K562 (cell line): ENCODE results near the gene COX7A1. TPM values are rescaled to one million over a fixed set of nuclear protein-coding genes. Genes with fewer than 3 reads are reported as not detected.

Source experiments
- ARID3B ChIP-seq: fragments of 250-450 bp; sonication (Bioruptor Pico); IDR thresholded peaks from 2 replicates; pipeline ENCODE4 v1.4.0; 2020; ENCODE audit warnings: borderline replicate concordance
- CREB3L1 ChIP-seq: fragments of 450-650 bp; IDR thresholded peaks from 2 replicates; pipeline ENCODE4 v1.6.1; 2014; ENCODE audit warnings: low read depth, mild to moderate bottlenecking, moderate library complexity, borderline replicate concordance
- FIP1L1 ChIP-seq: fragments of 200-400 bp; formaldehyde crosslinking; IDR thresholded peaks from 2 replicates; pipeline ENCODE4 v1.6.1; 2018; ENCODE audit warnings: mild to moderate bottlenecking, low read depth, low read length; ENCODE audit not compliant: poor library complexity, severe bottlenecking
- FOXA1 ChIP-seq: fragments of 450-650 bp; IDR thresholded peaks from 2 replicates; pipeline ENCODE4 v1.6.1; 2016; ENCODE audit warnings: mild to moderate bottlenecking, borderline replicate concordance
- HDAC8 ChIP-seq: fragments of 450-650 bp; IDR thresholded peaks from 2 replicates; pipeline ENCODE4 v1.6.1; 2016; ENCODE audit warnings: mild to moderate bottlenecking, missing genetic modification characterization, moderate library complexity, missing compliant biosample characterization
- HLTF ChIP-seq: fragments of 450-650 bp; IDR thresholded peaks from 2 replicates; pipeline ENCODE4 v1.6.1; 2016
- IRF2 ChIP-seq: sonication (generic); formaldehyde crosslinking; IDR thresholded peaks from 2 replicates; pipeline ENCODE4 v1.8.1; 2022; ENCODE audit warnings: mild to moderate bottlenecking, missing genetic modification reagents
- KDM4B ChIP-seq, 2 experiments: fragments of 450-650 bp in 1 of 2; sonication (generic) in 1 of 2; IDR thresholded peaks; 2 replicates each; pipeline ENCODE4 v1.6.1; 2016 to 2017; ENCODE audit warnings: borderline replicate concordance in 2 of 2, antibody characterized with exemption in 1 of 2, low read depth in 1 of 2, mild to moderate bottlenecking in 1 of 2
- MEIS2 ChIP-seq: fragments of 450-650 bp; IDR thresholded peaks from 2 replicates; pipeline ENCODE4 v1.6.1; 2014; ENCODE audit warnings: mild to moderate bottlenecking; ENCODE audit not compliant: partially characterized antibody
- MITF ChIP-seq: IDR thresholded peaks from 2 replicates; pipeline ENCODE4 v1.6.1; 2014; ENCODE audit warnings: antibody characterized with exemption
- MTA2 ChIP-seq: fragments of 450-650 bp; IDR thresholded peaks from 2 replicates; pipeline ENCODE4 v1.6.1; 2016; ENCODE audit warnings: low read depth
- MTF1 ChIP-seq: fragments of 250-450 bp; sonication (Bioruptor Pico); IDR thresholded peaks from 2 replicates; pipeline ENCODE4 v1.9.0; 2021; ENCODE audit warnings: moderate library complexity, mild to moderate bottlenecking, inconsistent platforms, borderline replicate concordance
- POLR2A ChIP-seq: fragments of 450-650 bp; conservative IDR thresholded peaks from 2 replicates; pipeline ENCODE4 v1.6.1; 2016
- SMAD3 ChIP-seq: fragments of 450-650 bp; formaldehyde crosslinking; conservative IDR thresholded peaks from 2 replicates; pipeline ENCODE4 v1.4.0; 2020; ENCODE audit warnings: mild to moderate bottlenecking
- SREBF1 ChIP-seq: fragments of 150-350 bp; IDR thresholded peaks from 2 replicates; pipeline ENCODE4 v1.6.1; 2014; ENCODE audit warnings: antibody characterized with exemption, low read depth, low read length, borderline replicate concordance
- SRSF9 ChIP-seq: fragments of 200-400 bp; formaldehyde crosslinking; IDR thresholded peaks from 2 replicates; pipeline ENCODE4 v1.6.1; 2017; ENCODE audit warnings: low read depth, low read length, borderline replicate concordance
- TAL1 ChIP-seq: fragments of 450-650 bp; IDR thresholded peaks from 2 replicates; pipeline ENCODE4 v1.6.1; 2016; ENCODE audit warnings: mild to moderate bottlenecking
- ZKSCAN8 ChIP-seq: fragments of 200-800 bp; sonication (Bioruptor generic); IDR thresholded peaks from 2 replicates; pipeline ENCODE4 v1.6.1; 2016; ENCODE audit warnings: missing genetic modification characterization, missing compliant biosample characterization
- ZNF280A ChIP-seq: fragments of 450-650 bp; IDR thresholded peaks from 2 replicates; pipeline ENCODE4 v1.6.1; 2018; ENCODE audit warnings: mild to moderate bottlenecking, low read depth; ENCODE audit not compliant: partially characterized antibody
- ZNF395 ChIP-seq: fragments of 200-800 bp; sonication (Bioruptor generic); IDR thresholded peaks from 2 replicates; pipeline ENCODE4 v1.6.1; 2017; ENCODE audit warnings: missing genetic modification characterization, missing compliant biosample characterization
- ZNF431 ChIP-seq: sonication (generic); formaldehyde crosslinking; IDR thresholded peaks from 2 replicates; pipeline ENCODE4 v1.8.0; 2022; ENCODE audit warnings: mild to moderate bottlenecking, missing genetic modification reagents
- polyA plus RNA-seq, 8 experiments: library from polyadenylated mRNA; depleted of rRNA in 4 of 8; stranded (reverse) in 5 of 8; unstranded in 3 of 8; fragments of >200 nt; fragmentation: Nextera tagmentation in 2 of 8; fragmentation: Illumina TruSeq in 1 of 8; extraction: Ambion mirVana in 2 of 8; extraction: Trizol in 1 of 8; gene quantifications; 2 replicates each; pipeline versions ENCODE4 v1.2.1 to v1.2.3, GENCODE V29; 2011 to 2014; ENCODE audit warnings: inconsistent platforms in 1 of 8, missing spikeins in 1 of 8
- total RNA-seq, 7 experiments: library from RNA; depleted of rRNA in 6 of 7; stranded (reverse); fragments of >200 nt in 6 of 7; fragmentation: Illumina TruSeq in 2 of 7; extraction: Trizol in 2 of 7; gene quantifications; 2 replicates each; pipeline versions ENCODE4 v1.2.1 to v1.2.3, GENCODE V29; 2011 to 2021; ENCODE audit warnings: low replicate concordance in 1 of 7

COX7A1 gene
- total and polyA plus RNA-seq, 9 of the 15 experiments (the other 6 are each of a cell fraction or from before 2014, with no cell fraction given), result 0.08 TPM; not detected in 8

GRCh38 chr19:36139473-36140303, 12.6 kb downstream of the COX7A1 start, which contains the start of gene CAPNS1 (continued):
- peak; percentile 67 for TF ChIP-seq CREB3L1
- no peak for TF ChIP-seq ZNF431 (CRISPR knock-in tag)
- no peak for TF ChIP-seq HLTF
- no peak for TF ChIP-seq ZNF395 (CRISPR knock-in tag)
- no peak for TF ChIP-seq MTA2
- peak; percentile 81 for TF ChIP-seq FIP1L1
- TF ChIP-seq TAL1, result no peak
- peak; percentile 92 for TF ChIP-seq POLR2A
- no peak for TF ChIP-seq IRF2 (CRISPR knock-in tag)
- peak; percentile 90 for TF ChIP-seq MEIS2
- no peak for TF ChIP-seq ARID3B
- no peak for TF ChIP-seq ZNF280A
- TF ChIP-seq KDM4B (IDR thresholded peaks at IDR 0.05; ENCODE audit: borderline replicate concordance in 2 of 2, low read depth in 1 of 2), result peak in 1 of 2 experiments; percentile 40; a peak in 1 of 4 replicates
- no peak for TF ChIP-seq SRSF9
- TF ChIP-seq MITF, result no peak
- no peak for TF ChIP-seq HDAC8 (tag)
- no peak for TF ChIP-seq SMAD3
- TF ChIP-seq FOXA1, result no peak
- TF ChIP-seq SREBF1, result 0 out of 2 replicates have a peak, but pooled peaks have one; percentile 40
- TF ChIP-seq ZKSCAN8, result no peak
- no peak for TF ChIP-seq MTF1 (CRISPR knock-in tag)
